H1 (cell line): ENCODE measurements around the gene BRD4. TPM values are rescaled to one million over a fixed set of nuclear protein-coding genes. Genes with fewer than 3 reads are reported as not detected.

Experiments
- polyA plus RNA-seq, 7 experiments: library from polyadenylated mRNA; depleted of rRNA in 3 of 7; stranded (reverse) in 5 of 7; unstranded in 2 of 7; fragments of >200 nt in 5 of 7; fragments of 200-250 nt in 2 of 7; gene quantifications; 1 replicate in 5 of 7; 2 replicates in 1 of 7; 4 replicates in 1 of 7; pipeline versions ENCODE4 v1.2.1 to v1.2.3, GENCODE V29; 2011 to 2013; ENCODE audit warnings: missing spikeins in 2 of 7, mixed read lengths in 2 of 7
- total RNA-seq: library from RNA; stranded (reverse); fragmentation: NEBNext Ultra II Directional; extraction: Animal tissue kit (Norgen Biotek cat#: 25700); gene quantifications from 2 replicates; pipeline ENCODE4 v1.2.1, GENCODE V29; 2021
- TF ChIP-seq, protein P1 (sequence below), 3 experiments: IDR thresholded peaks; 1 replicate in 2 of 3; 2 replicates in 1 of 3; pipeline versions ENCODE4 v1.5.1 to v1.6.1; 2011; ENCODE audit warnings: low read length in 3 of 3, mild to moderate bottlenecking in 3 of 3, inconsistent platforms in 2 of 3, low read depth in 1 of 3, moderate library complexity in 1 of 3; ENCODE audit not compliant: insufficient read depth in 1 of 3; ENCODE audit errors: control extremely low read depth in 1 of 3

The BRD4 gene
- total and polyA plus RNA-seq, 2 of the 8 experiments (the other 6 are each of a cell fraction or from before 2014, with no cell fraction given) = 14.1 to 146 TPM

DNA sequence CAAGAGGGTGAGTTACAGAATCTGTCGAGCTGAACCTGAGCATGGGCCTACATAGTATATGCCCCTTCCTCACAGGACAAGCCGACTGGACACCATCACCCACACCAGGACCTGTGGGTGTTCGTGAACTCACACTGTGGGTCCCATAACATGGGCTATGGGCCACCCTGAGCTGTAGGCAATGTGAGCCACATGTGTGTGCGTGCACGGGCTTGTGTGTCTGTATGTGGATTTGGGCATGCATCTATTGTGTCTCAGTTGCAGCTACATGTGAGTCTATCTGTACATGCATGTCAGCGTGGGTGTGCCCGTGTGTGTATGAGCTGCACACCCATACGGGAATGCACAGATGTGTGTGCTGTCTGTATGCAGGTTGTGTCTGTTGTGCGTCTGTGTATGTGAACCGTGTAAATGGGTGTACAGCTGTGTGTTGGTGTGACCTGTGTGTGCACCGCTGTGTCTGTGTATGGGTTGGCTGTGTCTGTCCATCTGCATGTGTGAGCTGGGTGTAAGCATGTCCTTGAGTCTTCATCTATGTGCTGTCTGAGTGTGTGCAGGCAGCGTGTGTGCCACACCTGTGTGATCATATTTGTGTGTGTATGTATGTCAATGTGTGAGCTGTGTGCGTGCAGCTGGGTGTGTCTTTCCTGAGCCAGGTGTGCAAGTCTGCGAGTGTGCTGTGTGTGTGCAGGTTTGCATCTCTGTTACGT, 133.2 kb downstream of the BRD4 start (continued):
- TF ChIP-seq, protein P1, sequence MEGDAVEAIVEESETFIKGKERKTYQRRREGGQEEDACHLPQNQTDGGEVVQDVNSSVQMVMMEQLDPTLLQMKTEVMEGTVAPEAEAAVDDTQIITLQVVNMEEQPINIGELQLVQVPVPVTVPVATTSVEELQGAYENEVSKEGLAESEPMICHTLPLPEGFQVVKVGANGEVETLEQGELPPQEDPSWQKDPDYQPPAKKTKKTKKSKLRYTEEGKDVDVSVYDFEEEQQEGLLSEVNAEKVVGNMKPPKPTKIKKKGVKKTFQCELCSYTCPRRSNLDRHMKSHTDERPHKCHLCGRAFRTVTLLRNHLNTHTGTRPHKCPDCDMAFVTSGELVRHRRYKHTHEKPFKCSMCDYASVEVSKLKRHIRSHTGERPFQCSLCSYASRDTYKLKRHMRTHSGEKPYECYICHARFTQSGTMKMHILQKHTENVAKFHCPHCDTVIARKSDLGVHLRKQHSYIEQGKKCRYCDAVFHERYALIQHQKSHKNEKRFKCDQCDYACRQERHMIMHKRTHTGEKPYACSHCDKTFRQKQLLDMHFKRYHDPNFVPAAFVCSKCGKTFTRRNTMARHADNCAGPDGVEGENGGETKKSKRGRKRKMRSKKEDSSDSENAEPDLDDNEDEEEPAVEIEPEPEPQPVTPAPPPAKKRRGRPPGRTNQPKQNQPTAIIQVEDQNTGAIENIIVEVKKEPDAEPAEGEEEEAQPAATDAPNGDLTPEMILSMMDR (IDR thresholded peaks at IDR 0.05; ENCODE audit: control extremely low read depth in 1 of 3, insufficient read depth in 1 of 3, low read depth in 1 of 3, low read length in 3 of 3) = no peak
